ENCODE measurements around the gene STX10.

- TF ChIP-seq CTCF (IDR thresholded peaks at IDR 0.05) (no peak), POLR2A (IDR thresholded peaks at IDR 0.05) (no peak)
These were observed 37.2 kb upstream of the STX10 start for GRCh38 chr19:13187419-13187818.
